GM18870 (cell line): ENCODE results near the gene ORC2.

Source experiments
- ATAC-seq: cut with Tn5 transposase; IDR thresholded peaks from one replicate; pipeline ENCODE4 v1.9.1; 2021; ENCODE audit warnings: moderate library complexity; ENCODE audit not compliant: unreplicated experiment

The ORC2 gene

GRCh38 chr2:200862532-200863000, 100.9 kb downstream of the ORC2 start:
- no peak for ATAC-seq

- no peak for ATAC-seq
Measured at GRCh38 chr2:200861617-200862155, 101.8 kb downstream of the ORC2 start.

DNA sequence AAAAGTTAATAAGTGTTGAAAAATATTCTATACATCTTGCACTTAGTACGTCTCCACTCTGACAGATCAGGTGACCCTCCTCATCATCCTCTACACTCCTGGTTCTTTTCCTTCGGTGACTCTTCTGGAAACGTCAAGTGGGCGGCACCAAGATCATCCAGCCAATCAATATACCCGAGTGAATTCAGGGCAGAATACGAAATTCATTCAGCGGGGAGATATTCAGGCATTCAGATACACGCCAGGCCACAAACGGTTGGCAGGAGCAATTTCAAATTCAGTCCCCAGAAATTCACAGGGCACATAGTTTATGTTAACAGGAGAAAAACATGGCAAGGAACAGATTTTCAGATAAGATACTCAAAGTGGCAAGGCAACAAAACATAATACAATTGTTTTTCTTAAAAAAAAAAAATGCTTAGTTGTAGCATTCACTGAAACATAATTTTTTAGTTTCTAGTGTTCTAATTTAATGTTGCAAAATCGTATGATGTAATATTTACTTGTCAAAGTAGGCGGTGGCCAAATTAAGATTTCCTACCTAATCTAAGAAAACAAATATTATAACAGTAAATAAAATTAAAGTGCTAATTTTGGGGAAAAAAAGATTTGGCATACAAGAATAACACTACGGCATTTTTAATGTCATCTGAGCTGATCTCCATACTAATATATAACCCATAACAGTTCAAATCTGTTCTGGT, 103.2 kb downstream of the ORC2 start:
- no peak for ATAC-seq
